GM19438 (cell line): ENCODE results near the gene PPP2R5E.

ENCODE experiments used
- ATAC-seq: cut with Tn5 transposase; IDR thresholded peaks from one replicate; pipeline ENCODE4 v1.9.1; 2021; ENCODE audit warnings: low read depth; ENCODE audit not compliant: unreplicated experiment

Gene PPP2R5E

DNA sequence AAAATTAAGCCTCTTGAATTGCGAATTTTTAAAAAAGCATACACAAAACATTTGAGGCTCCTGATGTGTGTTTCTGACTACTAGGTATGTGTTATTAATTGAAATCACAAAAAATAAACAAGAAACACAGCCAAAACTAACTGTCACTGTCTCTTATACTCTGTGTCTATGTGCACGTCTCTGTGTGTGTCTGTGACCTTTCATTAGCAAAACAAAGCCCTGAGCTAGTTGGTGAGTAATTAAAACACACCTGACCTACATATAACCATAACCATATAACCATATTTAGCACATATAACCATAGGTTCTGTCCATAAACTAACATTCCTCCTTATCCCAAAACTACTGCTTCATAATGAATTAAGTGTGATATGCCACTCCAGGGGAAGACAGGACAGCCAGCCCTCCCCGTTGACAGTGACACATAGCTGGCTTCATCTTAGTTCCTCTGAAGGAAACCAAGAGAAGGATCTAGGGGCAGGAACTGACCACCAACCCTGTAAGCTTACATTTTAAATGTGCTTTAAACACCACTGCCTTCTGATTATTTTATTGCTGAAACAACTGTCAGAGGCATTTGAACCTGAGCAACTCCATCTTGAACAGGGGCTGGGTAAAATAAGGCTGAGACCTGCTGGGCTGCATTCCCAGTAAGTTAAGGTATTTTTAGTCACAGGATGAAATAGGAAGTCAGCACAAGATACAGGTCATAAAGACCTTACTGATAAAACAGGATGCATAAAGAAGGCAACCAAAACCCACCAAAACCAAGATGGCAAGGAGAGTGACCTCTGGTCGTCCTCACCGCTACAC, 106.7 kb downstream of the PPP2R5E start:
- no peak for ATAC-seq

DNA sequence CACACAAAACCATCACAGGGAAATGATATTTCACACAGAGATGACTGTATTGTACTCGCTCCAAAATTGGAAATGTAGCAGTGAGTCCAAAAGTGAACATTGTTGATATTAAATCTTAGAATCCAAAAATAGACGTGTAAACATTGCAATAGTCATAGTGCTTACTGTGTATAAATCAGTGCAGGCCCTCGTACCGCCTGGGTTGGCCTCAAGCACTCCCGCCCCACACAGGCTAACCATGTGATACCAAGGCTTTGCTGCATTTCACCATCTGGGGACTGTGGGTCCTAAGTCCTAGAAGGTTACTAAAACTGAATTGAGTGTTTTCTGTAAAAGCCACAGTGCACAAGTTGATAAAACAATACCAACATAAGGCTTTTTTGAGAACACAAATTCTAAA, 107.3 kb downstream of the PPP2R5E start:
- ATAC-seq: no peak

DNA sequence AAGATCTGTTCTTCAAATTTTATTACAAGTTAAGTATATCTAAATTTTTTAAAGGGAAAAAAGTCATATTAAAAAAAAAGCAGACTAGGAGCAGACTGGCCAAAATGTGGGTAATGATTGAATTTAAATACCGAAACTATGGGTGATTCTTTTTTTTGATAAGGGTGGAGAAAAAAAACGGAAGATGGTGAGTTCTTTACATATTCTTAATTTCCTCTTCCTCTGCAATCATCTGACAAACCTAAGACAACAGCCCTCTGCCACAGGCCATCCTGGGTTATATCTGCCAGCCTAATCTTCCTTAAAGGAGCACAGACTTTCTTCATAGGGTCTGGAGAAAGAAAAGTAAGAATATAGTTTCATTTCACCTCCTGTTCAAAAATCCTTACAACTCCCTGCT, 108.0 kb downstream of the PPP2R5E start:
- ATAC-seq: no peak

DNA sequence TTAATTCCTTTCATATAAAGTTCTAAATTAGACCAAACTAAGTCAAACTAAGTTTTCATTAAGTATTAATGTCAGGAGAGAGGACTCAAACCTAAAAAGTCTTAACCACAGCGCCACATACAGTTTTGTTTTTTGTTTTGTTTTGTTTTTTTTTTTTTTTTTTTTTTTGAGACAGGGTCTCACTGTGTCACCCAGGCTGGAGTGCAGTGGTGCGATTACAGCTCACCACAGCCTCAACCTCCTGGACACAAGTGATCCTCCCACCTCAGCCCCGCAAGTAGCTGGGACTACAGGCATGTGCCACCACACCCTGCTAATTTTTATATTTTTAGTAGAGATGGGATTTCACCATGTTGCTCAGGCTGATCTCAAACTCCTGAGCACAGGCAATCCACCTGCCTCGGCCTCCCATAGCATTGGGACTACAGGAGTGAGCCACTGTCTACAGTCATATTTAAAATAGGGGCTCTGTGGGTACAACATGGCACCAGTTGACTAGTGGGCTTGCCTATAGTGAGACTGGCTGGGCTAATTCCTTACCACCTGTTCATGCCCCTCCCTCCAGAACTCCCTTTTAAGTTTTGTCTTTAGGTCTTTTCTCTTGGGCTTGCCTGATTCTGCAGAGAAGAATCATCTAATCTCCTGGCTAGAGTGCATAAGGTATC, 110.2 kb downstream of the PPP2R5E start:
- ATAC-seq: no peak

DNA sequence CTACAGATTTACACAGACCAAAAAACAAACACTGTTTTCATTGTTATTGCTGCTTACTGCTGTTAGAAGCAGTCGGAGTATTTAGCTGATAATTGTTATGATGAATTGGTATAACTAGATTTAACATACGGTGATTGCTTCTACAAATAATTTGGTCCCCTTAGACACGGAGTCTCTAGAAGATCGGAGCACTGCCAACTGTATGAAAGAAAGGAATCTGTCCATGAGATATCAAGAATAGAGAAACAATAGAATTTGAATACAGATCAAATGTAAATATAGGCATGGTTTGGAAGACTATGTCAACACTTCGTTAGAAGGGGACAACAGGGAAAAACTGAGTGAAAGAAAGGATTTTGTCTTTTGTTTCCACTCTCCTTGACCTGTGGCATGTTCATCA, 110.9 kb downstream of the PPP2R5E start:
- no peak for ATAC-seq

DNA sequence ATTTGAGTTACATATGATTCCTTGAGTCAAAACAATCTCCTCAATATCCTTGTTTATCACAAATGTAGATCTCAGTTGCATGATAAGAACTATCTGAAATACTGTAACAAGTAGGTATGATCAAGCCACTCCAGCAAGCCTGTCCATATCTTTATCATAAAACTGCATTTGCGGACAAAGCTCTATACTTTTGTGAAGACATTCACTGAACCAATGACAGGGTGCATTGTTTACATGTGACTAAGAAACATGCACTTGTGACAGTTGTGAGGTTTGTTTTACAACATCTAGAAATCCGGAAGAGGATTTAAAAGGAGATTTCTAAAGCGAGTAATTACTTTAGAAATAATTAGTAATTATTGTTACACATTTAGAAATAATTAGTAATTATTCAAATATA, 111.7 kb downstream of the PPP2R5E start:
- ATAC-seq: no peak

DNA sequence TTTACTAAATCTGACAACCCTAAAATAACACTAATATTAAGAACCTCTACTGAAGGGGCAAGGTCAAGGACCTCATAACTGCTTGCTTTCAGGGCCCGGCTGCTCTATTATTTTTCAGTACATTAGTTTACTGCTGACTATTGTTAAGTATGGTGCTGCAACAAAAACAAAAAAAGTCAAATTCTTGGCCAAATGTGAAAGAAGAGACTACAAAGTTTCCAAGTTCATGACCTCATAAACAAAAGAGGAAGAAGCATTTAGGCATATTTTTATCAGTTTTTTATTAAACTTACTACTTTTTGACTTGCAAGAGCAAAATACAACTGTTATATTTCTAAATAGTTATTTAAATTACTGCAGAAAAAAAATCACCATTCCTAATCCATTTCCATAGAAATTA, 114.7 kb downstream of the PPP2R5E start:
- ATAC-seq: no peak

DNA sequence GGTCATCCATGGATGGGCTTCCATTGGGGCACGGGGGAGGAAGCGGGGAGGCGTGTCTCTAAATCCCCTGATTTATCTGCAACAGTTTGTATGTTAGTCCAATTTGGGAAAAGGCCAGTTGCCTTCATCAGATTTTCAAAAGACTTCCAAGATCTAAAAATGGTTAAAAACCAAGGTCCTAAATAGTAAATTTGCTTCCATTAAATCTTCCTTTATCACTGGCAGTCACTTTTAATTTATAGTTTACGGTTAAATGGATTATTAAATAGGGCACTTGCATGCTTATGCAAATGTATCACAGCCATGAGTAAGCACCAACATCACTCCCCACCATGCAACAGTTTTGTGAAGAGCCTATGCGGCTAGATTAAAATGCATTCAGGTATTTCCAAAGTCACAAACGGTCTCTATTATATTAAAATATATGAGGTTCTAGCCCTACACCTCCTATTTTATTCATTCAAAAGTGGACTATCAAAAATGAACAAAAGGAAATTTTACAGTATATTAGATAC, 116.3 kb downstream of the PPP2R5E start:
- ATAC-seq: no peak

DNA sequence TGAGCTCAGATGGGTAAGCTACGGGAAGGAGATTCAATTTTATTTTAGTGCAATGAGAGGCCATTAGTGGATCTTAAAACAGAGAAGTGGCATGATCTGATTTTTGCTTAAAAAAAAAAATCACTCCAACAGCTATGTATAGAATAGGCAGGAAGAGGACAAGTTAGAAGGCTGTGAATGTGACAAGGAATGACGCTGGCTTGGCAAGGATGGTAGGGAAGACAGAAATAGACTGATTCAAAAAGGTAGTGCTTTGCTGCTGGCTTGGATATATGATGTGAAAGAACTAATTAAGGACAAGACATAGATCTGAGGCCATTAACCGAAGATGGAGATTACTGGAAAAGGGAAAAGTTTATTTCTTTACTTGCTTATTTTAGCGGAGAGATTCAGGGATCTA, 119.3 kb downstream of the PPP2R5E start:
- no peak for ATAC-seq

DNA sequence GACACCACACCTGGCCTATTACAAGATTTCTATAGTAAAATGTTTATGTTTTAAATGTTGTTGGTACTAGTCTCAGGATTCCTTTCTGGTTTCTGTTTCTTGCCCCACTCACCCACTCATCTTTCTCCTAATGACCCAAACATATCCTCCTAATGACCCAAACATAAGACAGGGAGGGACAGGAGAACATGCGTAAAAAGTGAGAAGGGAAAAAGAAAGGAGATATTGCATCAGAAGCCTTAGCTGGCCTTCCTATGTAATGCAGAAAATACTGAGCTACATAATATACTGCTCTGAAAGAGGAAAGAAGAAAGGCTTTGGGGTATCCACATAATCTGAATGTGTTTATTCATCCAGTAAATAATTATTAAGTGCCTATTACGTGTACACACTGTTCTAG, 119.8 kb downstream of the PPP2R5E start:
- no peak for ATAC-seq

DNA sequence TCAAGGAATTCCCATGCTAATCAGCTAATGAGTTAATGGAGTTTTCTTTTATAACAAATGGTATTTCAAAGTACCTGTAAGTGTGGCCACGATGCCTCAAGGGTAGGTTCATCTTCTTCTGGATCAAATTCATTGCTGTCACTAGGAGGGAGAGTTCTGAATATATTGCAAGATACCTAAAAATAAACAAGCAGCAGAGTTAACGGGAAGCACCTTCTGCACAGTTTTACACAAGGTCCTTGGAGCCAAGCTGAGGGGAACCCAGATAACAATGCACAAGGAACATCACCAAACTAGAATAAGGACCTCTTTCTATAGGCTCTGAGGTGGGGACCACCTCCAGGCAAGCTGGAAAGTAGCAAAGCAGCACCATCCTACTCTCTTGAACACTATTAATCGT, 121.3 kb downstream of the PPP2R5E start:
- ATAC-seq: no peak

DNA sequence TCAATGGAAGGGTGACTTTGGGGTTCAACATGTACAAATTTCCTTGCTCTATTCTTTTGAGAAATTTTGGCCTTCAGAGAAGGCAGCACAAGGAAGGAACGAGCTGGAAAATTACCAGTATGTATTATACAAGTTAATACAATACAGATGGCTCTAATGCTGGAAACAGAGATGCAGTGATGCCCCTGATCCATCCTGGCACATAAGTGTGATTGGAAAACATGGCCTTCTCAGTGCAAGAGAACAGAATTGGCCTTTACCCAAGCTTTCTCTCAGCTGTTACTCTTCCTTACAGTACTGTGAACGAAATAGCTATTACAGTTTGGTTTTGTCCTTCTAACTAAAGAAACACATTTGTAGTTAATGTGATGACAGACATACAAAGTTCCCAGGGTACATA, 122.0 kb downstream of the PPP2R5E start:
- ATAC-seq: no peak

DNA sequence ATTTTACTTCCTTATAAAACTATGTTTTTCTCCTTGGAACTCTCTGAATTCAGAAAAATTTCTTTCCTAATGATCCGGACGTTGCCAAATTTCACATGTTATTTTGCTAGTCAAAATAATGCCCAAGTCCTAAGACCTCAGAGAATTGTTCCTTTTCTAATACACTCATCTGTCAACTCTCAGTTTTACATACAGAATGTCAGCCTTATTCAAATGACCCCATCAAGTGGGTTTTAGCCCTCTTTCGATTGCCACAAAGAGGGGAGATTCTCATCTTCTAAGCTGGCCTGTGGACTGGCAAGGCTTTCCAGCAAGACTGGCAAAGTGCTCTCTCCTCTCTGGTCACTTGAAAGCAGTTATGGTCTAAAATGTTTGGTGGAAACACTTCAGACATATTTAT, 125.2 kb downstream of the PPP2R5E start:
- ATAC-seq: no peak

DNA sequence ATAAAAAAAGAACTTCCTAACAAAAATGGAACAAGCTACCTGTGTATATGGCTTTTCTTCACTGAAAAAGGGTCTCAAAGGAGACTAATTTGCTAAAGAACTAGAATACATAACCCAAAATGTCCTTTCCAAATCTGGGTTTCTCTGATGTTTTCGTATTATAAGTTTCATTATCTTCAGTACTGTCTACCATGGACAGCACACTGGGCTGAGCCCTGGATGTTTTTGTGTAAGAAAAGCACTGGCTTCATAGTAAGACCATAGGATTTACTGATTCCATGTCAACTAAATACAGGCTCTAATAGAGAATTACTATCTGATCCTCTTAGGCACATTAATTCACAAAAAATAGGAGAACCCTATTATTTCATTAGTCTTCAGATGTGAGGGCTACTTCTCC, 130.2 kb downstream of the PPP2R5E start:
- no peak for ATAC-seq

DNA sequence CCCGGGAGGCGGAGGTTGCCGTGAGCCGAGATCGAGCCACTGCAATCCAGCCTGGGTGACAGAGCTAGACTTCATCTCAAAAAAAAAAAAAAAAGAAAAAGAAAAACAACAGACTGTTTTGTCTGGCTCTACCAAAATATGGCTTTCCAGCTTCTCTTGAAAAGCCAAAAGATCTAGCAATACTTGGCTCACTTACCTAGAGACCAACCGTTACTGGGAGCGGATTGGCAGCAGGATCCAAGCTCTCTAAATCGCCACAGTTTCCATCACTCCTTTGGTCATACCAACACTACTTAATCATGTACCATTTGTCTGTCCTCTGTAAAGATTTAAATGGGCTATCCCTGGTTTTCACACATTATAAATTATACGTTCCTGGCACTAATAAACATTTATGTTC, 136.8 kb downstream of the PPP2R5E start:
- no peak for ATAC-seq

DNA sequence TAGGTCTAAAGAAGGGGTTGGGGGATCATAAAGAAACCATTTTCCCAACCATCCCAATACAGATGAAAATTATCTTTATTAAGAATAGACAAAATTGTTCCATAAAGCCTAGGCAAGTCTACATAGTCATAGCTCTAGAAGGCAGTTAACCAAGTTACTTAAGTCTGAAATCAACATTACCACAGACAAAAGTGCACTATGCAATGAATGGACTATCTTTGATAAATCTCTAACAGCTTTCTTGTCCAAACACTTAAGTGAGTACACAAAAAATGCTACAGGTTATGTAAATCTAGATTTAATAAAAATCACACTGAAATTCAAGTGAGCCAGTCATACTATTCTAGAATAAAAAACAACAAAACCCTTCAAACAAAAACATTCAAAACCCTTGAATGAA, 137.5 kb downstream of the PPP2R5E start:
- no peak for ATAC-seq

DNA sequence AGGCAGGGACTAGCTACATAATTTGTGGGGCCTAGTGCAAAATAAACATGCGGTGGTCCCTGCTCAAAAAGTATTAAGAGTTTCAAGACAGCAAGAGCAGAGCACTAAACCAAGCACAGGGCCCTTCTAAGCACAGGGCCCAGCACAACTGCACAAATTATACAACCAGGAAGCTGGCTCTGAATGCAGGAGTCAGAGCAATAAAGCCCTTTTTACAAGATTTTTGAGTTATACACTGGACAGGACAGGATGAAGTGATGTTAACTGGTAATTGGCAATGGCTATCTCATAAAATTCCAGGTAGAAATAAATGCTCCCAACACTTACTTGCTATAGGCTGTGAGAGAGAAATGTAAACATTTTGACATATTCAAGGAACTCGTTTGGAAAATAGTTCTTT, 138.3 kb downstream of the PPP2R5E start:
- ATAC-seq: no peak

DNA sequence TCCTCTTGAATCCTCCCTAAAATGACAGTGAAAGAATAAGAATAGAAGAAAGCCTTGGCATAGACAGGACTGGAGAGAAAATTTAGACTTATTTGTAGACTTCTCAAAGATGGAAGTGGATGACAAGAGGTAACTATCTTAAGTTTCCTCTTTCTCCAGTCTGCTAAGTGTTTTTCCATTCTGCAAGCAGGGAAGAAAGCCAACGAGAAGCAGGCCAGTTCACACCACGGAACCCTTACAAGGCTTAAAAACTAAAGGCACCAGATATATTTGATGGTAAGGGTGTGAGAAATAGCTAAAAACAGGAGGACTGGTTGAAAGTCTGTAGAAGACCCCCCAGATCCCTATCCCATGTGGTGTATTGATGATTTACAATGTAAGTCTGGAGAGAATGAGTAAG, 141.5 kb downstream of the PPP2R5E start:
- no peak for ATAC-seq

DNA sequence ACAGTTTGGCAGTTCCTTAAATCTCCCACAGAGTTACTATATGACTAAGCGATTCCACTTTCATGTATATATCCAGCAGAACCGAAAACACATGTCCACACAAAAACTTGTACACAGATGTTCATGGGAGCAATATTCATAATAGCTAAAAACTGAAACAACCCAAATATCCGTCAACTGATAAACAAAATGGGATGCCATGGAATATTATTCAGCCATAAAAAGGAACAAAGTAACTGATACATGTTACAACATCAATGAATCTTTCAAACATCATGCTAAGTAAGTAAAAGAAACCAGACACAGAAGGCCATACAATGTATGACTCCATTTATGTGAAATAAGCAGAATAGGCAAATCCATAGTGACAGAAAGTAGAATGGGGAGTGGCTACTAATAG, 144.2 kb downstream of the PPP2R5E start:
- no peak for ATAC-seq

DNA sequence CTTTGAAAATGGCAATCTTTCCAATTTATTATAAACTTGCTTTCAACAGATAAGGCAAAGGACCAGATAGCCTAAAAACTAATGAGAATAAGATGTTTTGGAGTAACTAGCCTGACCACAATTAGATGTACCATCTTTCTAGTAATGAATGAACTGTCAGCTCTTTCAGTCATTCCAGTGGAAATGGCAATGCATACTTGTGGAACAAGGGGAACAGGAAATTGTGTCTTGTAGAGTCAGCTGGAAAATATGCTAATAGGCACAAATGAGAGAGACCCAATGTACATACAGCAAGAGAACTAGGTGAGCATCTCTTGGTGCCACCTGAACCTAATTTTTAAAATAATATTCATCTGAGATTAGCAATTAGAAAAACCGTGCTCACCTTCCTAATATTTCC, 148.3 kb downstream of the PPP2R5E start:
- no peak for ATAC-seq

DNA sequence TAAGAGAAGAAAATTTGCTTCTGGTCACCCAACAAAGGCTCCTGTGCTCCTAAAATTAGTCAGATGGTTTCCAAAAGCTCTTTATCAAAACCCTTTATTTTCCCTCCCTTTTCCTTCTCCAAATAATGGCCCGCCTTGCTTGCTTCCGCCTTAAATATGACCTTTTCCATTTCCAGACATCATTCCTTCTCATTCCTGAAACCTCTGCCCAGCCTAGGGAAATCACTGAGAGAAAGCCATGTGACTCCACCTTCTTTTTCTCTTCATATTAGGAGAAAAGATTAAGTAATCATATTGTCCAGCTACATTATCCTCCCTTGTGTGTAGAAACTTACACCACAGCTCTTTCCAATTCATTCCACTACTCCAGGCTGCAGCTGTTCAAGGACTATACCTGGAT, 148.7 kb downstream of the PPP2R5E start:
- no peak for ATAC-seq

DNA sequence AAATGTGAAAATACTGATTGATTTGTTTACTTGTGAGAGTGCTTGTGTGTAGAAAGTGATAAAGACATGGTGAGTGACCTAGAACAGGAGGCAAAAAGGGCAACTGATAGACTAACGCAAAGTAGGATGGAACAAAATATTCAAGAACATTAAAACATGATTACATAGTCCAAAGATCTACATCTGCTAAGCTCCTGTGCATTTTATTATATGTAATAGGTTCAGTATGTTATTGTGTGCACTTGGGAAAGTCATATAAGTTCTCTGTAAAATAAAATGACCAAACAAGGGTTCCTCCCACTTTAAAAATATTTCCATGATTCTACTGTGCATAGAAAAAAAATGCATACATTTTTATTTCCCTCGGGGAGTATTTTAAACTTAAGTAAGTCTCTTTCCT, 150.2 kb downstream of the PPP2R5E start:
- ATAC-seq: no peak
